AG08395 (cell line): Measurements from ENCODE around the gene PSKH1.

Experiments
- DNase-seq: peaks from one replicate; pipeline ENCODE4 v3.0.0; 2012; ENCODE audit warnings: mixed read lengths, low spot score

PSKH1 gene

DNA sequence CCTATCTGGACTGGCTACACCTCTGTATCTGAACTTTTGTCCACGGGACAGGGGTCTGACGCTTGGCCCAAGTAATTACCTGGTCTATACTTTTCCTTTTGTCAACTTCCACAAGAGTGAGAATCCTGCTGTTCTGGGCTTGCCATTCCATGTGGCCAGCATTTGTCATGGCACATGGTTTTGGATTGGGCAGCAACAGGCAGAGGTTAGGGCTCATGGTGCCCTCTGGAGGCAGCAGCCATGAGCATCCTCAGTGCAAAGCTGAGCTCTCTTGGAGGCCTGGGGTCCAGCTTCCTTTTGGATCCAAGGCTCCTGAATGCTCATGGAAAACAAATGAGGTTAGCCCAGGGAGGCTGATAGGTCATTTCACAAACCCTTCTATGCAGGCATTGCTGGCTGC is 27.7 kb upstream of the PSKH1 start:
- peak; percentile 56 for DNase-seq

- no peak for DNase-seq
Observed at GRCh38 chr16:67868290-67868689, 24.8 kb upstream of the PSKH1 start.

DNA sequence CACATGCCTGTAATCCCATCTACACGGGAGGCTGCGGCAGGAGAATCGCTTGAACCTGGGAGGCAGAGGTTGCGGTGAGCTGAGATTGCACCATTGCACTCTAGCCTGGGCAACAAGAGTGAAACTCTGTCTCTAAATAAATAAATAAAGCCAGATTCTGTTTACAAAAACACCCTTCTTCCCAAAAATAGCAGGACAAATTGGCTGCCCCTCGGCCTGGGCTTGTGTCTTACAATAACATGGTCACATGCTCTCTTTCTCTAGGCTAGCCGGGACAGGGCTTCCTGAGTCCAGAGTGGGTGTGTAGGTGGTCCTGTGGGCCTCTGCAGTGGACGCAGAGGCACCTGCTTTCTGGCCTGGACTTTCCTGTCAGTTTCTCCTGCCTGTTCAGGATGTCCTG is 23.4 kb upstream of the PSKH1 start:
- DNase-seq, result no peak

- no peak for DNase-seq
Observed at GRCh38 chr16:67871256-67871655, 21.8 kb upstream of the PSKH1 start.

DNA sequence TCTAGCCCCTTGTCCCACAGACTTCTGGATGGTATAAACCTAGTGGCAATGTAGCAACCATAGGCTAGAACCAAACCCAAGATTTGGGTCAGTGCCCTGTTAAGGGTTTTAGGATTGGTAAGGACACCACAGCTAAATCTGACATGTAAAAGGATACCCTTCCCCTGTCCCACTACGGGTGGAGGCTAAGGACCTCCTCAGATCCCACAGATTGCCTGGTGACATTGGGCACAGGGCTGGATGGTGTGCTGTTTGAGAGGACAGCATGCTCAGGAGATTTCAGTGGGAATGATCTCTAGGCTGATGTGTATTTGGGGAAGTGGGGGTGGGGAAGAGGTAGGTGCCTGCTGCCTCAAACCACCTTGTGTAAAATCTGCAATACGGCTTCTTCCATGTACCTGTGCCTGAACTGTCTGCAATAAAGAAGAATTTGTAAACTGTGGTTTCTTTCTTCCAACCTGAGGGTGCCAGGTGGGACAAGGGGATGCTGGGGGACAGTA is 20.9 kb upstream of the PSKH1 start:
- DNase-seq, result no peak

DNA sequence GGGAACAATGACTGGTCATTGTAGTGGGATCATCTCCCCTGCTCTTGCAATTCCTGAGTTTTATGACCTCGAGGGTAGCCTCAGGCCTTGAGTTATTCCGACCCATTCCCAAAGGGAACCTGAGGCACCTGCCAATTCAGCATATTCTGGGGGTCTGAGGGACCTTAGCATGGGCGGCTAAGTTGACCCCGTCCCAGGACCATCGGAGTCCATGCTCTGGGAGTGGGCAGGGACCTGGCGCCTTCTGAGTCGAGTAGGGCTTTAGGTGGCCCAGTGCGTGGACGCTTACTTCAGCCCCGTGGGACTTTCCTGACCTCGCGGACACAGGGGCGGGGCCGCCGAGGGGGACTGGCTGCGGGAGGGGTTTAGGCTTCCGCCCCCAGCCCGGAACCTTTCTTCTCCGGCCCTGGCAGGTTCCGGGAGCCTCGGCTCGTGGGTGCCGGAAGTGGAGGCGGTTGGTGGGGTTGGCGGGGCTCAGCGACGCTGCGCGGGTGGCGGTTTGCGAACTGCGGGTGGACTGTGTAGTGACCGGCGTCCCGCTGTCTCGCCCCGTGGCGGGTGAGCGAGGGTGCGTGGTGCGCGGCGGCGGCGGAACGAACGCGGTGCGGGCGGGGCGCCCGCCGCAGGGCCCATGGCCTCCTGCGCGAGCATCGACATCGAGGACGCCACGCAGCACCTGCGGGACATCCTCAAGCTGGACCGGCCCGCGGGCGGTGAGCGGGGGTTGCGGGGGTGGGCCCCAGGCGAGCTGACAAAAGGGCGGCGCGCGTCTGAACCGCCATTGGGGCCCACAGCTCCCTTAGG is 20.2 kb upstream of the PSKH1 start, which contains the start of gene EDC4:
Gene EDC4, plus strand, starts transcription at position 422 of the 804 bp plus-strand sequence. Its CDS starts 210 bp downstream, at position 632.
- peak; percentile 93 for DNase-seq

DNA sequence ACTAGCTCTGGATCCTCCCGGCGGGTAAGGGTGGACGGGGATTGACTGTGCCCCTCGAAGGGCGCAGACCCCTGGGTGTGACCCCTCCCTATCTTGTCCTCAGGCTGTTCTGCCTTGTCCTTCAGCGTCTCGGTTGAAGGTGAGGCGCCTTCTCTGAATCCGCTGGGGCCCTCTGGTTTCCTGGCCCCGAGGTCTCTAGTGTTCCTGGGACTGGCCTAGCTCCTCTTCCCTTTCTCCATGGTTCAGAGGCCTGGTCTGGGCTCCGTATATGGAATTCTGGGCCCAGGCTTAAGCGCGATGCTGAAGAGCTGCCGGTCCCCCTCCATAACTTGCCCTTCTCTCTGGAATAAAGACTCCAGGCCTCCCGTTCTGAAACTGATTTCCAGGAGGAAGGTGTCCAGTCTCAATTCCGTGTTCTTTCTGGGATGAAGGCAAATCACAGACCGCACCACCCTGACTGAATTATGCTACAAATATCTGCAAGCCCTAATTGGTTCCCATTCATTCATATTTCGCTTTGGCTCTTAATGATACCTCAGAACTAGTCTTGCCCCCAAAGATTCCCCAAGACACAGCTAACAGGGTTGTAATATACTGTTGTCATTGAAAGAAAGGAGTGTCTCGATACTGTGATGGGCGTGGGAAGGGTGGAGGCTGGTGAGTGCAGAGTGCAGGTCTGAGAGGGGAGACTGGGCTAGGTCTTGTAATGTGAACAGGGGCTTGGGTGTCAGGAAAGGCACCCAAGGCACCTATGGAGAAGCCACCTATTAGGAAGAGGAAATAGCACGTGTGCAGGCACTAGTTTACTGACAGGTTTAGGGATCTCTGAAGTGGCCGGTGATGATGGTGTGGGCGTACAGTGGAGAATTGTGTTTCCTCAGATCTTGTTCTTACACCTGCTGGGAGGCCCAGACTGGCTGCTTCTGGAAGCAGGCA is 19.4 kb upstream of the PSKH1 start:
- DNase-seq, result no peak

GRCh38 chr16:67874372-67874771 is 18.7 kb upstream of the PSKH1 start:
- no peak for DNase-seq

- no peak for DNase-seq
Observed at GRCh38 chr16:67877064-67877463, 16.0 kb upstream of the PSKH1 start.

GRCh38 chr16:67878232-67878631 is 14.8 kb upstream of the PSKH1 start:
- no peak for DNase-seq

- DNase-seq, result no peak
Observed at GRCh38 chr16:67878846-67879245, 14.2 kb upstream of the PSKH1 start.

DNA sequence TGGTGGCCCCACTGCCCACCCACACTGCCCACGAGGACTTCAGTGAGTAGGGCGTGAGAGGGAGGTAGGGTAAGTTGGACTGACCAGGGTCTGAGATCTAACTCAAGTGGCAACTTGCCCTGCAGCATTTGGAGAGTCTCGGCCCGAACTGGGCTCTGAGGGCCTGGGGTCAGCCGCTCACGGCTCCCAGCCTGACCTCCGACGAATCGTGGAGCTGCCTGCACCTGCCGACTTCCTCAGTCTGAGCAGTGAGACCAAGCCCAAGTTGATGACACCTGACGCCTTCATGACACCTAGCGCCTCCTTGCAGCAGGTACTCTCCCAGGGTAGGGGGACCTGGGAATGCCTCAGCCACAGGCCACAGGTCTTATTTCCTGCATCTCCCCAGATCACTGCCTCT is 13.6 kb upstream of the PSKH1 start:
- DNase-seq, result no peak

GRCh38 chr16:67879936-67880335 is 13.1 kb upstream of the PSKH1 start:
- DNase-seq, result no peak

DNA sequence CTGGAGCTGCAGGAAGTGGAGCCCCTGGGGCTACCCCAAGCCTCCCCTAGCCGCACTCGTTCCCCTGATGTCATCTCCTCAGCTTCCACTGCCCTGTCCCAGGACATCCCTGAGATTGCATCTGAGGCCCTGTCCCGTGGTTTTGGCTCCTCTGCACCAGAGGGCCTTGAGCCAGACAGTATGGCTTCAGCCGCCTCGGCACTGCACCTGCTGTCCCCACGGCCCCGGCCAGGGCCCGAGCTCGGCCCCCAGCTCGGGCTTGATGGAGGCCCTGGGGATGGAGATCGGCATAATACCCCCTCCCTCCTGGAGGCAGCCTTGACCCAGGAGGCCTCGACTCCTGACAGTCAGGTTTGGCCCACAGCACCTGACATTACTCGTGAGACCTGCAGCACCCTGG is 12.5 kb upstream of the PSKH1 start:
- DNase-seq, result no peak

- DNase-seq, result no peak
Observed at GRCh38 chr16:67881621-67882161, 11.4 kb upstream of the PSKH1 start.

DNA sequence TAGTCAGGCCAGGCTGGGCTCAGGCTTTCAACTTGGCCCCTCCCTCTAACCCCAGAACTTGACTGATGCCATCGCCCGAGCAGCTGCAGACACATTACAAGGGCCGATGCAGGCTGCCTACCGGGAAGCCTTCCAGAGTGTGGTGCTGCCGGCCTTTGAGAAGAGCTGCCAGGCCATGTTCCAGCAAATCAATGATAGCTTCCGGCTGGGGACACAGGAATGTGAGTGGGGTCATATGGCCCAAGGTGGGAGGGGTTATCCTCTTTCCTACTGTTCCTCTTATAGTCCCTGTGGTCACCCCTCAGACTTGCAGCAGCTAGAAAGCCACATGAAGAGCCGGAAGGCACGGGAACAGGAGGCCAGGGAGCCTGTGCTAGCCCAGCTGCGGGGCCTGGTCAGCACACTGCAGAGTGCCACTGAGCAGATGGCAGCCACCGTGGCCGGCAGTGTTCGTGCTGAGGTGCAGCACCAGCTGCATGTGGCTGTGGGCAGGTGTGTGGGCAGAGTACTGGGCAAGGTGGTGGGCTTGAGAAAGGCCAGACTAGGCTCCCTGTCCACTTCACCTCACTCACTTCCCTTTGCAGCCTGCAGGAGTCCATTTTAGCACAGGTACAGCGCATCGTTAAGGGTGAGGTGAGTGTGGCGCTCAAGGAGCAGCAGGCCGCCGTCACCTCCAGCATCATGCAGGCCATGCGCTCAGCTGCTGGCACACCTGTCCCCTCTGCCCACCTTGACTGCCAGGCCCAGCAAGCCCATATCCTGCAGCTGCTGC is 10.5 kb upstream of the PSKH1 start:
- no peak for DNase-seq

DNA sequence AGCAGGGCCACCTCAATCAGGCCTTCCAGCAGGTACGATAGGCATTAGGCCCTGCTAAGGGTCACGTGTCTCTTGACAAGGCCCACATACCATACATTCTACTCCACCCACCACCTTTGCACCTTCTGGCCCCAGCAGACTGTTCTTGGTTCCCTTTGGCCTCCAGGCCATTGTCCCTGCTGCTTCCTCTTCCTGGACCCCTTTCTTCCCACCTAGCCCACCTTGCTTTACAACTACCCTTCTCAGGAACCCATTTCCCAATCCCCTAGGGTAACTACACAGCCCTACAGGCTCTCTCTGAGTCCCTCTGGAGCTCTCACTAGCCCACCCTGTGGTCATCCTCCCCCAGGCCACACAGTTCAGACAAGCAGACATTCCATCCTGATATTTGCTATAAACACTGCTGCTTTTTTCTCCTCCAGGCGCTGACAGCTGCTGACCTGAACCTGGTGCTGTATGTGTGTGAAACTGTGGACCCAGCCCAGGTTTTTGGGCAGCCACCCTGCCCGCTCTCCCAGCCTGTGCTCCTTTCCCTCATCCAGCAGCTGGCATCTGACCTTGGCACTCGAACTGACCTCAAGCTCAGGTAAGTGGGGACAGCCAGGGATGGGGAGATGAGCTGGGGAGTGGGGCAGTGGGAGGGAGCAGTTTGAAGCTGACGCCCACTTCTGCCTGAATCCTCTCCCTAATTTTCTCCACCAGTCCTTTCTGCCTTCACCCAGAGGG is 9.7 kb upstream of the PSKH1 start:
- DNase-seq, result no peak

DNA sequence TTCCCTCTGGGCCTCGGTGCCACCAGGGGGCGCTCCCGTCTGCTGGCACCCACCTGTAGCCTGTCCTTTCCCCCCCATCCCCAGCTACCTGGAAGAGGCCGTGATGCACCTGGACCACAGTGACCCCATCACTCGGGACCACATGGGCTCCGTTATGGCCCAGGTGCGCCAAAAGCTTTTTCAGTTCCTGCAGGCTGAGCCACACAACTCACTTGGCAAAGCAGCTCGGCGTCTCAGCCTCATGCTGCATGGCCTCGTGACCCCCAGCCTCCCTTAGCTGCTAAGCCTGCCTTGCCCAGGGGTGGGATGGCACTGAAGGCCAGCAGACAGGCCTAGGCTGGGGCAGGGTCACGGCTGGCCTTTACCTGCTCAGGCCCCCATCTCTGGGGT is 9.2 kb upstream of the PSKH1 start:
- DNase-seq, result peak; percentile 70

- DNase-seq, result peak; percentile 99
Observed at GRCh38 chr16:67884684-67885083, 8.4 kb upstream of the PSKH1 start, which contains the start of gene NRN1L. Gene NRN1L (plus strand): TSS chr16:67884885. CDS start chr16:67884904, 19 bp downstream.

GRCh38 chr16:67885545-67885944 is 7.5 kb upstream of the PSKH1 start:
- DNase-seq, result no peak

DNA sequence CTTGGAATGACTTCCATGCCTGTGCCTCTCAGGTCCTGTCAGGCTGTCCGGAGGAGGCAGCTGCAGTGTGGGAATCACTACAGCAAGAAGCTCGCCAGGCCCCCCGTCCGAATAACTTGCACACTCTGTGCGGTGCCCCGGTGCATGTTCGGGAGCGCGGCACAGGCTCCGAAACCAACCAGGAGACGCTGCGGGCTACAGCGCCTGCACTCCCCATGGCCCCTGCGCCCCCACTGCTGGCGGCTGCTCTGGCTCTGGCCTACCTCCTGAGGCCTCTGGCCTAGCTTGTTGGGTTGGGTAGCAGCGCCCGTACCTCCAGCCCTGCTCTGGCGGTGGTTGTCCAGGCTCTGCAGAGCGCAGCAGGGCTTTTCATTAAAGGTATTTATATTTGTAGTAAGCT is 7.1 kb upstream of the PSKH1 start:
- no peak for DNase-seq
